NCI-H1105 treated with DMSO at 0.1 percent for 48 hours (cell line): Measurements from ENCODE around the gene KICS2.
"Not testable (repeated sequence)": the region's sequence is repeated elsewhere in the genome, so short reads cannot be mapped to it uniquely, and the experiment has no call there.

Experiments used
- DNase-seq: peaks from one replicate; lab custom pipeline; 2025; lab: John Stamatoyannopoulos, UW

Gene KICS2

DNA sequence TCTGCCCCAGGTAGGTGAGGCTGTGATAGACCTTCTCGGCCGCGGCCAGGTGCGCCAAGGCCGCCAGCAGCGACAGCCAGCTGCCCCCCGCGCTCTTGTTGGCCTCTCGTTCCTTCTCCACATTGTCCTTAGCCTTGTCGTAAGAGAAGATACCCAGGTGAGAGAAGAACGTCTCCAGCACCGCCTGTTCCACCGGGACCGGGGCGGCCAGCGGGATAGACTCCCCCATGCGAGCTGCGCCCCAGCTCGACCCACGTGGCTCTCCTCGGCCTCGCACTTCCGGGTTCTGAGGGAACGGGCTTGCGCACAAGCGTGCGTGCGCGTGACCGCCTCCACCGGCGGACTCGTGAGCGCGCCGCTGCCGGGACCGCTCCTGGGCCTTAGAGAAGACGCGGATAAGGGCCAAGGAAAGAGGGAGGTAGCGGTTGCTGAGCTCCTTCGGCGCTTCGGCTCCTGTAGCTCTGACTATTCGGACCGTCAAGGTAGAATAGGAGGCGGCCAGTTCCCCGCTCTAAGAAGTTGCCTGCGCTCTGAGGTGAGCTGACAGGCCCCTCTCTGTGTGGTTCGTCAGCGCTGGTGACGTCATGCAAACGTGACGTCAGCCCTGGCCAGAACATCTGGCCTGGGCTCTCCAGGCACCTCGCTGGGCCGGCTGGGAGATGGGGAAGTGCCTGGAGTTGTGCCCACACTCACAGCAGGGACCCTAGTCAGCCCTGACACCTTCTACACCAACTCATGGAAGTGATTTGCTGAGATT is at the start of gene KICS2:
TSS of gene KICS2 (minus strand) at position 288 of the 757 bp plus-strand sequence. CDS start at position 229, 59 bp downstream.
- DNase-seq, result peak; percentile 86

DNA sequence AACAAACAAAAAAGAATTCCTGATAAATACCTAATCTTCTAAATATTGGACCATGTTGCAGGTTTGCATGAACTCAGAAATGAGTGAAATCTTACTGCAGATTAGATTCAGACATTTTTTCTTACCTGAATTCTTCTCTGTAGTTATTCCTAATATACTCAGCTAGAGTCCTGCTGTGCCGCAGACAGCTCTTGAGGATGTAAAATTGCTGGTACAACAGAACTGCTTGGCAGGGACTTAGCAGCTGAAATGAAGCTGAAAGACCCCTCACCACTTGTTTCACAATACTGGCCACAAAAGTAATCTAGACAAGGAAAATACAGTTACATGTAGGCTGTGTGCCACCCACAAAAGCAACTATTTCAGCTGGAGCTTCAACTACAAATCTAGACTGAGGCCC is 48.3 kb upstream of the KICS2 start:
- no peak for DNase-seq

- DNase-seq, result no peak
Observed at GRCh38 chr12:64269161-64269560, 47.1 kb upstream of the KICS2 start.

- no peak for DNase-seq
Observed at GRCh38 chr12:64268409-64268808, 46.3 kb upstream of the KICS2 start.

GRCh38 chr12:64265839-64266238 is 43.7 kb upstream of the KICS2 start:
- no peak for DNase-seq

DNA sequence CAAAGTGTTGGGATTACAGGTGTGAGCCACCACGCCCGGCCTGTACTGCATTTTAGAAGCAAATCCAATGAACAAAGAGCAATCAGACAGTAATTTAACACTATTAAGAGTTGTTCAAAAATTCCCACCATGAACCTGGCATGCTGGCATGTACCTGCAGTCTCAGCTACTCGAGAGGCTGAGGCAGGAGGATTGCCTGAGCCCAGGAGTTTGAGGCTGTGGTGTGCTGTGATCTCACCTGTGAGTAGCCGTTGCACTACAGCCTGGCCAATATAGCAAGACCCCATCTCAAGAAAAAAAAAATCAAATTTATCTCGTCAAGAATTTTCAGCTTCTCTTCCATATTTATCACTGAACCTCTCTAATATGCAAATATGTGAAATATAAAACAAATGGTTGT is 39.7 kb upstream of the KICS2 start:
- no peak for DNase-seq

DNA sequence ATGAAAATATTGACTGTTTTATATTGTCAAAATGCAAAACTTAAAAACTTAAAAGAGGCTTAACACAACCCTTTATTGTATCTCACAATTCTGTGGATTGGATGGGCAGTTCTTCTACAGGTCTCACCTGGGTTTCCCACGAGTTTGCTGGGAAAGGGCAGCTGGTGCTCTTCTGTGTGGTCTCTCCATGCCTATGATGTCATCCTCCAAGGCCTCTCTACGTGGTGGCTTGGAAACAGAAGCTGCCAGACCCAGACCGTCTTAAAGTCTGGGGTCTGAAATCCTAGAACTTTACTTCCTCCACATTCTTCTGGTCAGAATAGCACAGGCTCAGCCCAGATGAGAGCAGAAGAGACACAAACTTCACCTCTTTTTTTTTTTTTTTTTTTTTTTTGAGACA is 36.5 kb upstream of the KICS2 start:
- no peak for DNase-seq

GRCh38 chr12:64256166-64256800 is 34.2 kb upstream of the KICS2 start:
- peak; percentile 72 for DNase-seq

DNA sequence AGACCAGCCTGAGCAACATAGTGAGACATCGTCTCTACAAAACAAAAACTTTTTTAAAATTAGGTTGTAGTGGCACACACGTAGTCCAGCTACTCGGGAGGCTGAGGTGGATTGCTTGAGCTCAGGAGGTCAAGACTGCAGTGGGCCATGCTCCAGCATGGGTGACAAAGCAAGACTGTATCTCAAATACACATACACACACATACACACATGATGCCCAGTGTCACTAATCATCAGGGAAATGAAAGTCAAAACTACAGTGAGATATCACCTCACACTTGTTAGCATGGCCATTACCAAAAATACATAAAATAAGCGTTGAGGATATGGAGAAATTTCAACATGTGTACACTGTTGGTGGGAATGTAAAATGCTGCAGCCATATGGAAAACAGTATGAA is 33.2 kb upstream of the KICS2 start:
- DNase-seq, result no peak

- no peak for DNase-seq
Observed at GRCh38 chr12:64253356-64253755, 31.3 kb upstream of the KICS2 start.

DNA sequence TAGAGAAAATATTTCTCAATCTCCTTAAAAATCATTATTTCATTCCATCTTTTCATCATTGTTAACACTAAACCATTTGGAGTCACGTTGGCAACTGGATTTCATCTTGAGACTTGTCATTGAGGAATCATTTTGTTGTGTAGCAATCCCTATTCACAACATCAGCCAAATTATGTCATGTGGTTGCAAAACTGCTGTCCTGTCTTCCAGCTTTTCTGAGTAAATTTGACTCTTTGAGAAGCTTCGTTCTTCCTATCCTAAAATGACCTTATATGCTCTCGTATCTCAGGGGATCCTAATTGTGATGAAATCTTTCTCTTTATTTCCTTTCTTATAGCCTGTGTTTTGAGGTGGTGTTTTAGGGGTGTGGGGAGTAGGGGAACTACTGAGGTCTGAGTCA is 30.6 kb upstream of the KICS2 start:
- DNase-seq, result no peak

DNA sequence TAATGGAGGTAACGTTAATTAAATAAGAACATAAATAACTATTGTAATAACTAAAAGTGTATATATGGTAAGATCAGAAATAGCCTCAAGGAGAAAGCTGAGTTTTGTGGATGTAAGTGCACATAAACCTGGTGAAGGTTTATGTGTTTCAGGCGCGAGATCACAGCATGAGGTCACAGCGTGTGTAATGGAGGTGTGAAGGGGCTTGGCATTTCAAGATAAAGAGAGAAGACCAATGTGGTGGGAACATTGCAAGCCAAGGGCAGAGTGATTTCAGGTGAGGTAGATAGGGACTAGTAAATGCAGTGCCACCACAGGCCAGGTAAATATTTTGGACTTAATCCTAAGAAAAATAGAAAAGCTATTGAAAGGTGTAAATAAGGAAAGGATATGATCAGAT is 21.7 kb upstream of the KICS2 start:
- DNase-seq, result no peak

- no peak for DNase-seq
Observed at GRCh38 chr12:64240781-64241180, 18.7 kb upstream of the KICS2 start.

- no peak for DNase-seq
Observed at GRCh38 chr12:64237382-64237781, 15.3 kb upstream of the KICS2 start.

DNA sequence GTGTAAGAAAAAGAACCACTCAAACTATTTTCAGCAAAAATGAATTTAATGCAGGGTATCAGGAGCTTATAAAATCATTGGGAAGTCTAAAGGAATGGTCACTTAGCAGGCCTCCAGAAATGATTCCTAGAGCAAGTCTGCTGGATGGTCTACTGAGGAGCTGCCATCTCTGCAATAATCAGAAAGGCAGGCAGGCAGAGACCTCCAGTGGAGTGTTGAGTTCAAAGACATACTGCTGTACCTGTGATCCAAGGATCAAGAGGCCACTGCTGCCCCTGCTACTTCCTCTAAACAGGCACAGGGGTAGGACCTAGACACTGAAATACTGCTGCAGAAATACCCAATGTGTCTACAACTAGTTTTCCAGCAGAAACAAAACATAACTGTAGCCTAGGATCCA is 14.5 kb upstream of the KICS2 start:
- no peak for DNase-seq

GRCh38 chr12:64232196-64232595 is 10.1 kb upstream of the KICS2 start:
- no peak for DNase-seq

GRCh38 chr12:64229796-64230195 is 7.7 kb upstream of the KICS2 start:
- no peak for DNase-seq

- DNase-seq, result no peak
Observed at GRCh38 chr12:64229240-64229639, 7.1 kb upstream of the KICS2 start.

DNA sequence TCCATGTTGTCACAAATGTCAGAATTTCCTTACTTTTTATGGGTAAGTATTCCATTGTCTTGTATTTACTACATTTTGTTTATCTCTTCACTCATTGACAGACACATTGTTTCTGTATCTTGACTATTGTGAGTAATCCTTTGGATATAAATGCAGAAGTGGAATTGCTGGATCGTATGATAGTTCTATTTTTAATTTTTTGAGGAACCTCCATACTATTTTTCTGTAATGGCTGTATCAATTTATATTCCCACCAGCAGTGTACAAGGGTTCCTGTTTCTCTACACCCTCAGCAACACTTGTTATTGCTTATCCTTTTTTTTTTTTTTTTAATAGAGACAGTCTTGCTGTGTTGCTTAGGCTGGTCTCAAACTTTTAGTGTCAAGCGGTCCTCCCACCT is 3.5 kb upstream of the KICS2 start:
- DNase-seq, result no peak

DNA sequence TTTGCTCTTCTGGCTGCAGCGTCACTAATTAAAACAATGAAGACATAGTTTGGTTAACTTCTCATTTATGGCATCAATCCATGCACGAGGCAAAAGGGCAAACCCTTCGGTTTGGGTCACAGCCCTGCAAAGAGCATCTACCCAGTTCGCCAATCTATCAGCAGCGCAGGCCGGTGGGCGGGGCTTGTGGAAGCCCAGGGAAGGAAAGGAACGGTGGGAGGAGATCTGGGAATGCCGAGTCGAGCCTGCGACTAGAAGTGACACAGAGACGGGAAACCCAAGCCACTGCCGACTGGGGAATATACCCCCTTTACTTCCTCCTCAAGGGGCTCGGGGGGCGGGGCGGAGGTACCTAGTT is 466 bp downstream of the KICS2 start:
- DNase-seq, result peak; percentile 80

GRCh38 chr12:64220046-64220445 is 2.0 kb downstream of the KICS2 start:
- DNase-seq, result no peak

- DNase-seq, result no peak
Observed at GRCh38 chr12:64219145-64219544, 3.0 kb downstream of the KICS2 start.

DNA sequence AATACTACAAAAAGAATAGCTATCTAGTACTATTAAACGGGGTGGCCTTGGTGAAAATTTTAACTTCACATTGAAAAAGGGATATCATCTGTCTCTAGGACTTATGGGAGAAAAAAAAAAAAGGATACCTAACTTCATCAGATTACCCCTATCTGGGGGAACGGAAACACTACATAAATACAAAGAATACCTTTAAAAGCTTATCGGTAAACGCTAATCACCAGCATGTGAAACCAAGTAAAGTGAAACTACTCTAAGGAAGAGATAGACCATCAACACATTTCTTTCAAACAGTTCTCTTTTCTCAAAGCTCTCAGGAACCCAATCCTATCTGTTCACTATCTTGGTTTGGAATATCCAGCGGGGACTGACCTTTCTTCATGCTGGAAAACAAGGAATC is 3.5 kb downstream of the KICS2 start:
- DNase-seq, result no peak

- not testable (repeated sequence) for DNase-seq
Observed at GRCh38 chr12:64217643-64218042, 4.5 kb downstream of the KICS2 start.
